Measurements from ENCODE around the gene ZMIZ2.

GRCh38 chr7:44764081-44764480, 15.4 kb downstream of the ZMIZ2 start:
- TF ChIP-seq, protein P1, sequence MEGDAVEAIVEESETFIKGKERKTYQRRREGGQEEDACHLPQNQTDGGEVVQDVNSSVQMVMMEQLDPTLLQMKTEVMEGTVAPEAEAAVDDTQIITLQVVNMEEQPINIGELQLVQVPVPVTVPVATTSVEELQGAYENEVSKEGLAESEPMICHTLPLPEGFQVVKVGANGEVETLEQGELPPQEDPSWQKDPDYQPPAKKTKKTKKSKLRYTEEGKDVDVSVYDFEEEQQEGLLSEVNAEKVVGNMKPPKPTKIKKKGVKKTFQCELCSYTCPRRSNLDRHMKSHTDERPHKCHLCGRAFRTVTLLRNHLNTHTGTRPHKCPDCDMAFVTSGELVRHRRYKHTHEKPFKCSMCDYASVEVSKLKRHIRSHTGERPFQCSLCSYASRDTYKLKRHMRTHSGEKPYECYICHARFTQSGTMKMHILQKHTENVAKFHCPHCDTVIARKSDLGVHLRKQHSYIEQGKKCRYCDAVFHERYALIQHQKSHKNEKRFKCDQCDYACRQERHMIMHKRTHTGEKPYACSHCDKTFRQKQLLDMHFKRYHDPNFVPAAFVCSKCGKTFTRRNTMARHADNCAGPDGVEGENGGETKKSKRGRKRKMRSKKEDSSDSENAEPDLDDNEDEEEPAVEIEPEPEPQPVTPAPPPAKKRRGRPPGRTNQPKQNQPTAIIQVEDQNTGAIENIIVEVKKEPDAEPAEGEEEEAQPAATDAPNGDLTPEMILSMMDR (IDR thresholded peaks at IDR 0.05; ENCODE audit: low read depth, low read length, missing input control) = no peak
- TF ChIP-seq, protein P2, sequence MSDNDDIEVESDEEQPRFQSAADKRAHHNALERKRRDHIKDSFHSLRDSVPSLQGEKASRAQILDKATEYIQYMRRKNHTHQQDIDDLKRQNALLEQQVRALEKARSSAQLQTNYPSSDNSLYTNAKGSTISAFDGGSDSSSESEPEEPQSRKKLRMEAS (IDR thresholded peaks at IDR 0.05) = no peak
- TF ChIP-seq, protein P3, sequence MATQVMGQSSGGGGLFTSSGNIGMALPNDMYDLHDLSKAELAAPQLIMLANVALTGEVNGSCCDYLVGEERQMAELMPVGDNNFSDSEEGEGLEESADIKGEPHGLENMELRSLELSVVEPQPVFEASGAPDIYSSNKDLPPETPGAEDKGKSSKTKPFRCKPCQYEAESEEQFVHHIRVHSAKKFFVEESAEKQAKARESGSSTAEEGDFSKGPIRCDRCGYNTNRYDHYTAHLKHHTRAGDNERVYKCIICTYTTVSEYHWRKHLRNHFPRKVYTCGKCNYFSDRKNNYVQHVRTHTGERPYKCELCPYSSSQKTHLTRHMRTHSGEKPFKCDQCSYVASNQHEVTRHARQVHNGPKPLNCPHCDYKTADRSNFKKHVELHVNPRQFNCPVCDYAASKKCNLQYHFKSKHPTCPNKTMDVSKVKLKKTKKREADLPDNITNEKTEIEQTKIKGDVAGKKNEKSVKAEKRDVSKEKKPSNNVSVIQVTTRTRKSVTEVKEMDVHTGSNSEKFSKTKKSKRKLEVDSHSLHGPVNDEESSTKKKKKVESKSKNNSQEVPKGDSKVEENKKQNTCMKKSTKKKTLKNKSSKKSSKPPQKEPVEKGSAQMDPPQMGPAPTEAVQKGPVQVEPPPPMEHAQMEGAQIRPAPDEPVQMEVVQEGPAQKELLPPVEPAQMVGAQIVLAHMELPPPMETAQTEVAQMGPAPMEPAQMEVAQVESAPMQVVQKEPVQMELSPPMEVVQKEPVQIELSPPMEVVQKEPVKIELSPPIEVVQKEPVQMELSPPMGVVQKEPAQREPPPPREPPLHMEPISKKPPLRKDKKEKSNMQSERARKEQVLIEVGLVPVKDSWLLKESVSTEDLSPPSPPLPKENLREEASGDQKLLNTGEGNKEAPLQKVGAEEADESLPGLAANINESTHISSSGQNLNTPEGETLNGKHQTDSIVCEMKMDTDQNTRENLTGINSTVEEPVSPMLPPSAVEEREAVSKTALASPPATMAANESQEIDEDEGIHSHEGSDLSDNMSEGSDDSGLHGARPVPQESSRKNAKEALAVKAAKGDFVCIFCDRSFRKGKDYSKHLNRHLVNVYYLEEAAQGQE (IDR thresholded peaks at IDR 0.05) = no peak
- TF ChIP-seq RAD21 (IDR thresholded peaks at IDR 0.05) (no peak), ZBTB33 (IDR thresholded peaks at IDR 0.05) (no peak), GABPA (IDR thresholded peaks at IDR 0.05 in 1 of 2, conservative IDR thresholded peaks at IDR 0.05 in 1 of 2) (no peak), FOXA2 (IDR thresholded peaks at IDR 0.05) (no peak), SP1 (IDR thresholded peaks at IDR 0.05) (no peak), TAF1 (conservative IDR thresholded peaks at IDR 0.05) (no peak)
